ENCODE measurements around the gene UBE2E2.

The UBE2E2 gene

DNA sequence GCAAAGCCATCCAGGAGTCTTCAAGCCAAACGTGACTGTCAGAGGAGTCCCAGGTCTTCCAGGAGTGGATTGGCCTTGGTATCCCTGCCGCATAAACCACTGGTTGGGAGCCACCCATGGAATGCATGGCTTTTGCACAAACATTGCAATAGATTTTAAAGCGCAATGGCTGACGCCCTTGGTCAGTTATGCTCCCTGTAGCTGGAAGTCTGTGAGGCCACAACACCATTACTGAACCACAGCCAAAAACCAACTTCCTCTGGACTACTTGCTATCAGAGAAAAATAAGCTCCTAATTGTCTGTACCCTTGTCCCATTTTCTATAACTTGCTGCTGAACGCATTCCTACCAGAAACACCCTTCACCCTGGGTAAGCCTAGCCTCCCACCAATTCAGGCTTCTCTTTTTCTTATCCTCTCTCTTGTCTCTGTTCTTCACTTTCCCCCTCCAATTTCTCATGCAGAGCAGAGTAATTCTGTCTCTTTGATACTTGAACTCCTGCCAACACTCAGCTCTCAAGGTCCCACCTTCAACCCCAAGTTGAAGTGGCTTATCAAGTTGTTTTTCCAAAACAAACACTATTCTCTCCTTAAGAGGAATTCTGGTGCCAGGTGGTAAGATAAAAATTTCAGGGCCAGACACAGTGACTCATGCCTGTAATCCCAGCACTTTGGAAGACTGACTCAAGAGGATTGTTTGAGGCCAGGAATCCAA, 426.2 kb downstream of the UBE2E2 start:
- DNase-seq (ENCODE audit: low spot score): no peak

DNA sequence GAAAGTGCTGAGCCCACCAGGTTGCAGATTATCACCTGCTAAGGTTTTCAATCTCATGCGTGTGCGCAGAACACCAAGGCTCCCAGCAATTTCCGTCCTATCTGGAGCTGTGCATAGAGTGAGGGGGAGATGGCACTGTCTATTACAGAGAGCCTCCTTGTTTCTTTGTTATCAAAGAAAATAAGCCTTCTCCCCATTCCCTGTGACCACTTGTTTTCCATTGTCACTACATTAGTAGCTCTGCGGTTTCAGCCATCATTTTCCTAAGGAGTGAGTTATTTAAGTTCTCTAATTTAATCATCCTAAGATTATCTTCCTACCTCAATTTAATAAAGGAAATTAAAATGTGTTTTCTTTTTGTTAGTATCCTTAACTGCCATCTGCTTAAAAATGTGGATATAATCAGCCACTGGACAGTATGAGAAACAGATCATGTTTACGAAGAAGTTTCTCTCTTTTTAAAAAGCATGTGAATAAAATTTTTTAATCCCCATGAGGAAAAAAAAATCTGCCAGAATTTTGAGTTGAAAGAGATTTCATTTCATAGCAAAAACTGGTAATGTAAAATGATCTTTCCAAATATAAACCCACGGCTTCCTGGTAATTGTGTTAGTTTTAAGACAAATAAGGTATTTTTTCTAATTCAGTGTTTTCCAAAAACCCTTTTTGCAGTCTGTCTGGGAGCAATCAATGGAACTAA, 430.3 kb downstream of the UBE2E2 start:
- no peak for DNase-seq (ENCODE audit: low spot score)

DNA sequence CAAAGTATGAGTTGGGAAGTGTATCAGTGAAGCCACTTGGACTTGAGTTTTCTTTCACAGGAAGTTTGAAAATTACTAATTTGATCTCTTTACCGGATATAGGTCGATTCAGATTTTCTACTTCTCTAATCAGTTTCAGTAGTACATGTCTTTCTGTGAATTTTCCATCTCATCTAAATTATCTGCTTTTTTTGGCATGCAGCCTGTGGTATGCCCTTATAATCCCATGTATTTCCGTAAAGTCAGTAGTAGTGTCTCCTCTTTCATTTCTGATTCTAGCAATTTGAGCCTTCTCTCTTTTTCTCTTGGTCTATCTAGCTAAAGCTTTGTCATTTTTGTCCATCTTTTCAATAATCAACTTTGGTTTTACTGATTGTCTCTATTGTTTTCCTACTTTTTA, 434.2 kb downstream of the UBE2E2 start:
- DNase-seq (ENCODE audit: low spot score): no peak

DNA sequence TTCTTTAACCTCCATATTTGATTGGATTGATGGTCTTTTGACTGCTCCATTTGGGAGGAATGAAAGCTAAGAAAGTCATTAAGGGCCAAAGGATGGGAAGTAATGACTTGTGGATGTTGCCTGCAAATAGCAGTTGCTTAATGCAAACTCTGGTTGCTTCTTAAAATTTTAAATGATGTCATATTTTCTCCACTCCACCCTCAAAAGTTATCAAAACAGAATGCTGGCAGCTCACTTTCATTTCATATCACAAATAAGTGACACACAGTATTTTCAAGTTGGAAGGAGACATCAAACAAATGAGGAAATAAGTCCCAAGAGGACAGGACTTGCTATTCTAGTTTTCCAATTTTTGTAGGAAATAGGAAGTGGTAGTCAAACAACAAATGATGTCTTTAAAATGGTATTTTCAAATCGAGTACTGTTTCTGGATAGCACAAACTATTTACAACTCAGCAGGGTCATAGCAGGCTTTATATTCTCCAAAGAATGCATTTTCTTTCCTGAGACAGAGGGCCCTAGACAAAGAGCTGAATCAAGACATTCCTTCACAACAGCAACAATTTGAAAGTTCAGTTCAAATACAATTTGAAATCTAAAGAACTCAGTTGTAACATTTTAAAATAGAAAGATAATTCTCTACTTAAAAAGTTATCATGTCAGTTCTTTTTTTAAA, 437.5 kb downstream of the UBE2E2 start:
- no peak for DNase-seq (ENCODE audit: low spot score)

Measured in SW480 (cell line).